Eye (tissue), 1 donor: Measurements from ENCODE around the gene NBPF15.
"Not testable (repeated sequence)": the region's sequence is repeated elsewhere in the genome, so short reads cannot be mapped to it uniquely, and the experiment has no call there.

Experiments used
- DNase-seq: peaks from one replicate; pipeline ENCODE4 v3.0.0-alpha.2; 2015

Gene NBPF15, protein sequence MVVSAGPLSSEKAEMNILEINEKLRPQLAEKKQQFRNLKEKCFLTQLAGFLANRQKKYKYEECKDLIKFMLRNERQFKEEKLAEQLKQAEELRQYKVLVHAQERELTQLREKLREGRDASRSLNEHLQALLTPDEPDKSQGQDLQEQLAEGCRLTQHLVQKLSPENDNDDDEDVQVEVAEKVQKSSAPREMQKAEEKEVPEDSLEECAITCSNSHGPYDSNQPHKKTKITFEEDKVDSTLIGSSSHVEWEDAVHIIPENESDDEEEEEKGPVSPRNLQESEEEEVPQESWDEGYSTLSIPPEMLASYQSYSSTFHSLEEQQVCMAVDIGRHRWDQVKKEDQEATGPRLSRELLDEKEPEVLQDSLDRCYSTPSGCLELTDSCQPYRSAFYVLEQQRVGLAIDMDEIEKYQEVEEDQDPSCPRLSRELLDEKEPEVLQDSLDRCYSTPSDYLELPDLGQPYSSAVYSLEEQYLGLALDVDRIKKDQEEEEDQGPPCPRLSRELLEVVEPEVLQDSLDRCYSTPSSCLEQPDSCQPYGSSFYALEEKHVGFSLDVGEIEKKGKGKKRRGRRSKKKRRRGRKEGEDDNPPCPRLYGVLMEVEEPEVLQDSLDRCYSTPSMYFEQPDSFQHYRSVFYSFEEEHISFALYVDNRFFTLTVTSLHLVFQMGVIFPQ

GRCh38 chr1:144461136-144461759 lies at the start of gene NBPF15:
Gene NBPF15 (minus strand): TSS chr1:144461669. CDS start chr1:144440003, 21,666 bp downstream.
- DNase-seq: peak; percentile 87

GRCh38 chr1:144496429-144496828 lies 35.0 kb upstream of the NBPF15 start:
- not testable (repeated sequence) for DNase-seq

GRCh38 chr1:144494130-144494529 lies 32.7 kb upstream of the NBPF15 start:
- DNase-seq: not testable (repeated sequence)

GRCh38 chr1:144490394-144490793 lies 28.9 kb upstream of the NBPF15 start:
- peak; percentile 34 for DNase-seq

- DNase-seq: peak; percentile 4
Measured at GRCh38 chr1:144487002-144487401, 25.5 kb upstream of the NBPF15 start.

DNA sequence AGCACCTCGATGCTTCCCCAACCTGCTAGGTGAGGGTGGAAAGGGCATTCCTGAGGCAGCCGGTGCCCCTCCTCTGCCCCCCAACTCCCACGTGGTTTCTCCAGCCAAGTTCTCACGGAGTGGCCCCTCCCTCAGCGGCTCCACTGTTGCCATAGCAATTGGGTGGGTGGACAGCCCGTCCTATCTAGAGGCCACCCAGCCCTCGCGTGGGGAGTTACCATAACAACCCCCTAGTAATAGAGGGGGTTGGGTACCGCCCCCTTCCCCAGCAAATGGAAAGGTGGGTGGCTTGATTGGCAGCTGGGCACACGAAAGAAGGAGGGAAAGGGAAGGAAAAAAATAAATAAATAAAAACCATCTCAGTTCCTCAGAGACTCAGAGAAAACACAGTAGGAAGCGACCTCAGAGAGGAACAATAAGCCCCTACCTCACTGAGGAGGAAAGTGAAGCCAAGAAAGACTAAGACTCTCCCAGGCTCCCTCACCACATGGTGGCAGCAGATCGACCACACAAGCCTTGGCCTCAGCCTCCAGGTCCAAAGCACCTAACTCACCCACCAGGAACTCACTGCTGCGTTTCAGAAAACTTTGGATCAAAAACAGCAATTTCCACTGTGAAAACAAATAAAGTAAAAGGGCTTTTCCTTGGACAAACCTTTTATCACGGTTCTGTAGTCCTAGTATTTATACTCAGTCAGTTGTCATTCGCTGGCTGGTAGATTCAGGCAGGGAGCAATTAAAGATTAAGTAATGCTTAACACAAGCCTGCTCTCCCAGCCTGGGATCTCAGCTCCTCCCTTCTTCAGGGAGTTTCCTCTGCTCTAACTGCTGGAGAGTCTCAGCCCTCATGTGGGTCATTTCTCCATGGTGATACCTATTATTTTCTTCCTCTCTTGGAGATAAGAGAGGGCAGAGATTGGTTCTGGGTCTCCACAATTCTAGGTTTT lies 23.9 kb upstream of the NBPF15 start:
- DNase-seq: not testable (repeated sequence)

- not testable (repeated sequence) for DNase-seq
Measured at GRCh38 chr1:144473897-144474296, 12.4 kb upstream of the NBPF15 start.

- not testable (repeated sequence) for DNase-seq
Measured at GRCh38 chr1:144471434-144471833, 10.0 kb upstream of the NBPF15 start.

DNA sequence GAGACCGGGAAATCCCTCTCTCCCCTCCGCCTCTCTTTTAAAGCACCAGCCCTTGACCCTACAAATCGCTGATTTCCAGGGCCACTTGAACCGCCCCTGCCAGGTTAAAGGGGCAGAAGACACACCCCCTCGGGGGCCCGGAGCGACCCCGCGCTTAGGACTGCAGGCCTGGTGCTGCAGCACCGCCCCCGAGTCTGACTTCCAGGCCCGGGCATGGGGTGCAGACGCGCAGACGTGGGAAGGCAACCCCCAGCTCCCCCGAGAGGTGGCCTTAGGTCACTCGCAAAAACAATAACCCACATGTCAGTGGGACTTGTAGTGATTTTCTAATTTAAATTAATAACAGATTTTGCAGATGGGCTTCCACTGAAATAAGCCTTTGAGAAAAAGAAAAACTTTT lies 309 bp upstream of the NBPF15 start:
- DNase-seq: not testable (repeated sequence)

DNA sequence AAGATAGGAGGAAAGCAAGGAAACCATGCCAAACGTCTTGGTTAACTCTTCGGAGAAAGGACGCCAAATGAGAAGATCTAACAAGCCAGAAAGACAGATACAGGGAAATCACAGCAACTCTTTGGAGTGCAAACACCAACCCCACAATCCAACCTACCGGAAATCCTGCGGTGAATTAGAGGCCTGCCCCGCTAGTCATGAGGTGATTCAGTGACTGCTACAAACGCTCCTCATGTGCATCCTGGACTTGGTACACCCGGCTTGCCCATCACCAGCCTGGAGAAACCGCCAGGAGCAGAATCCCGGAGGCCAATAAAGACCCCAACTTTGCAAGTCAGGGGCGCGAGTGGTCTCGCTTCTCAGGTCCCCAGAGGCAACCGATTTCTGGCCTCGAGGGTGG lies 783 bp downstream of the NBPF15 start:
- DNase-seq: not testable (repeated sequence)

DNA sequence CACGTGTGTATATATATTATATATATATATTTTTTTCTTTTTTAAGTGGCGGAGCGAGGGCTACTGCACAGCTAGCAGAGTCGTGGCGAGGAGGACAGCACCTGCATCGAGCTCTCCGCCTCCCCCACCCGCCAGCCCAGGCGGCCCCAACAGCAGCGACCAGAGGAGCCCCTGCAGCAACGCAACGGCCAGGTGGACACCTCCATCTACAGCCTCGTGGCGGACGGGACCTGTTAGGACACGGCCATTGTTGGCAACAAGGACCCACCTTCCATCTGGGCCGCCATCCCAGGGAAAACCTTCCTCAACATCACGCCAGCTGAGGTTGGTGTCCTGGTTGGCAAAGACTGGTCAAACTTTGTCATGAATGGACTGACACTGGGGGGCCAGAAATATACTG lies 19.1 kb downstream of the NBPF15 start:
- not testable (repeated sequence) for DNase-seq

- DNase-seq: not testable (repeated sequence)
Measured at GRCh38 chr1:144439737-144440136, 21.7 kb downstream of the NBPF15 start.

DNA sequence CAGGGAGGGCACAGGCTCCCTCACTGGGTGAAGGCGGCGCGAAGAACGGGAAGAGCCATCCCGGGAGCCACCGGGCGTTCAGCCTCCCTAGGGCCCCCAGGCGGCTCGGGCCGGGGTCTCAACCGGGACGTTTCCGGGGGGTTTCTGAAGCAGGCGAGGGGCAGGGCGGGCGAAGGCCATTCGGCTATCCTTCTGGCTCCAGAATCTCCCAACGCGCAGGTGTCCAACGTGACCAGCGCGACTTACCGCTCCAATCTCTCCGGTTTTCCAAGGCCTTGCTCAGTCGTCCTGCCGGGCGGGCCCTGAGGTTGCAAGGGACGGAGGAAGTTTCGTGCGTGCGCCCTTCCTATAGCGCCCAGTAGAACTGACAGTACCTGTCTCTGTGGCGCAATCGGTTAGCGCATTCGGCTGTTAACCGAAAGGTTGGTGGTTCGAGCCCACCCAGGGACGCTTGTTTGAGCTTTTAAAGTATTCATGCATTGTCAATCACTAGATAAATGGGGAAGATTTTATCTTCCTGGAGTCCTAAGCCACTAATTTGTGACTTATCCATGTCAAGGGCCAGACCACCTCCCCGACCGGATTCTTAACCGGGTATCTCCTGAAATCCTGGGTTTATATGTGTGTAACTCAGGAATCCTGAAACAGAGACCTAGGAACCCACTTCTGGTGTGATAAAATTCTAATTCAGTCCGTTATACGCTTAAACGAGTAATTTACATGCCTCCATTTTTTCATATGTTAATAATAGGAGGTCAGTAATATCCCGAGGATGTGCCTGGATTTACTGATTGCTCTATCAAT lies 42.4 kb downstream of the NBPF15 start:
- DNase-seq: peak; percentile 74

GRCh38 chr1:144413404-144414118 lies 47.9 kb downstream of the NBPF15 start:
- DNase-seq: not testable (repeated sequence)

DNA sequence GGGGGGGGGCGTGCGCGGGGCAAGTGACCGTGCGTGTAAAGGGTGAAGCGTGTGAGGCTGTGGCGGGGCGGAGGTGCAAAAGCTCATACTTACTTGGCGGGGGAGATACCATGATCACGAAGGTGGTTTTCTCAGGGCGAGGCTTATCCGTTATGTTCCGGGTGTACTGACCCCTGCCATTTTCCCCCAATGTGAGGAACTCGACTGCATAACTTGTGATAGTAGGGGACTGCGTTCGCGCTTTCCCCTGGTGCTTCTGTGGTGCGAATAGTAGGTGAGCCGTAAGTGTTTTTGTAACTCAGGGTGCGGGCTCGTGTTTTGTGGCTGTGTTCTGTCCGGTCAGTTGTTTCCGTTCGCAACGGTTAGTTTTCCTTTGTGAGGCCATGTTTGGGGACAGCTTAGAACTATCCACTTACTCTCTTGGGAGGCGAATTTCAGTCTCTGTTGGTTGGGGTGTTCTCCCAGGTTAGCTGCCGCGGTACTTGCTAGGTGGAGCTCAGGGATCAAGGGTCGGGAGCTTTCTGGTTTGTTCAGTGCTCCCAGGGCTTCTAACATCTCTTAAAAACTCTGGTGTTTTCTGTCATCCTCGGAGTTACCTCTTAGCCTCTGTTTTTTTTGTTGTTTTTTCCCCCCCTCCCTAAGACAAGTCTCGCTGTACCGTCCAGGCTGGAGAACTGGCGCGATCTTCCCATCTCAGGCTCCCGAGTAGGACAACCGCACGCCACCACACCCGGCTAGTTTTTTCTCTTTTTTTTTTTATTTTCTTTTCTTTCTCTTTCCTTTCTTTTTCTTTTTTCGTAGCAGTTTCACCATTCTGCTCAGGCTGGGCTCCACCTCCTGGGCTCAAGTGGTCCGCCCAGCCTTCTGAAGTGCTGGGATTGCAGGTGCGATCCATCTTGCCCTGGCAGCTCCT lies 48.7 kb downstream of the NBPF15 start:
- peak; percentile 97 for DNase-seq

DNA sequence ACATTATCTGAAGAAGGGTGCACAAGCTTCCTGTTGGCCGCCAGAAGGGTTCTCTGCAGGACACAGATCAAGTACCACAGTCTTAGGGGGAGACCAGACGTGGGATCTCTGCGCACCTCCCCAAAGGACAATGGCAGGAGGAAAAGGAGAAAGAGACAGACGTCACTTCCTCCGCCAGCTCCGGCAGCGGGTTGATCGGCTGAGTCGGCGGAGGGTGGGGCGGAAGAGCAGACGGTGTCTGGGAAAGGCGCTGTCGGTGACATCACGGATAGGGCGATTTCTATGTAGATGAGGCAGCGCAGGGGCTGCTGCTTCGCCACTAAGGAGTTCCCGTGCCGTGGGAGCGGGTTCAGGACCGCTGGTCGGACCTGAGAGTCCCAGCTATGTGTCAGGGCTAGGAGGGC lies 49.4 kb downstream of the NBPF15 start:
- DNase-seq: peak; percentile 85

DNA sequence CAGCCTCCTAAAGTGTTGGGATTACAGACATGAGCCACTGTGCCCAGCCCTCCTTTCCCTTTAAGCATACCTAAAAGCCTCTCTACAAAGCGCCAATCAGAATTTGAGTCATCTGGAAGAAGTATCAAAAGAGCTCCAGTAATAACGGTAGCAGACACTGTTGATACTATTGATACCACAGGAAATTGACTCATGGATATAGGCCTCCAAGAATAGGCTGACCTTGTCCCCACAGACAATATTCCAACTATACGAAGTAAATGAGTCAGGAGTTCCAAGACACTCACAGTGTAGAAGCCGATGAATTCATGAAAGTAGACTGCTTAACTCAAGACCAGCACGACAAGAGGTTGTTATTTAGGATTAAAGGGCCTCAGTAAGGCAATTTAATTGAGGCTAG lies 58.7 kb downstream of the NBPF15 start:
- DNase-seq: not testable (repeated sequence)

DNA sequence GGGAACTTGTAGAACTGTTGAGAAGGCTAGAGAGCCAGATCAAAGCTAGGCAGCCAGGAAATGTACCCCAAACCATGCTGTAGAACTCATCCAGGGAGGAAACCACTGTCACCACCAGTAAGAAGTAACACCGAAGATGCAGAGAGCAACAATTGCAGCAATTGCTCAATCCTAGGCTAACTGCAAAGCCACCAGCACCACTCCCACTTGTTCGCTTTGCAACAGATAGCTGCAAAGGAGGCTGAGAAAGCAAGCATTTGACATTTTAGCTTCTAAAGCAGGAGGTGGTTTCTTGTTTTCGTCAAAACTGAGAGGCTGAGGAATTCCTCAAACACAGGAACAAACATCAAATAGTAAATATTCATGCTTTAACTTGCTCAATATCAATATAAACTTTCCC lies 89.8 kb downstream of the NBPF15 start:
- not testable (repeated sequence) for DNase-seq
